ENCODE measurements around the gene KCNH4.
A peak's percentile ranks its signal among the peaks of the same experiment; 100 is the strongest.
"Not testable (repeated sequence)": the region's sequence is repeated elsewhere in the genome, so short reads cannot be mapped to it uniquely, and the experiment has no call there.

Gene KCNH4

DNA sequence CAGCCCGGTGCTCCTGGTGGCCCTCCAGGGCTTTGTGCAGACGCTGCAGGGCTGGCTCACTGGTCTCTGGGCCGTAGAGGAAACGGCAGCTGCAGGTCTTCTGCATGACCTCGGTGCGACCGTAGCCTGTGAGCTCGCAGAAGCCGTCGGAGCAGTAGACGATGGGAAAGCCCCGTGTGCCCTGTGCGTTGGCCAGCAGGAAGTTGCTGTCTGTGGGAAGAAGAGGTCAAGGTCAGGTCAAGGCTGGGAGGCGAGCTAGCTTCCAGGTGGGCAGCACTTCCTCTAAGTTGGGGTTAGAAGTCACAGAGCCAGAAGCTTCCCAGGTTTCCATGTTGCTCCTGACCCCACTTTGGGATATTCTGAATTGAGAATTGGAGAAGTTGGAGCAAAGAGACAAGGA lies 2.1 kb downstream of the KCNH4 start:
- peak in 1 of 2 donors; percentile 41 for DNase-seq

DNA sequence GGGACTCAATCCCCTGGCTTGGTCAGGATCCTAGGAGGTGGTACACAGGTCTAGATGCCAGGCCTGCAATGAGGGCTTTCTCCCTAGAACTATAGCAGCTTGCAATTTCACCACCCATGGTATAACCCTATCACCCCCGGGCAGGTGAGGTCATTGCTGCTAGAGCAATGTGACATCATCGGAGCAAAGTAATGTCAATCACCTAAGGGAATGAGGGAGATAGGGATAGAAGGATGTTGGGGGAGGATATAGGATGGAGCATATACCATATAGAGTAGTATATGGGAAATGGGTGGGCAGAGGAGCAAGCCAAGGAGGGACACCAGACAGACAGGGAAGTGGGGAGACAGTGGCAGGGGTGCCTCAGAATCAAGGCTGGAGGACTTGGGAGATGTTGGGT lies 3.3 kb downstream of the KCNH4 start:
- no peak for DNase-seq

DNA sequence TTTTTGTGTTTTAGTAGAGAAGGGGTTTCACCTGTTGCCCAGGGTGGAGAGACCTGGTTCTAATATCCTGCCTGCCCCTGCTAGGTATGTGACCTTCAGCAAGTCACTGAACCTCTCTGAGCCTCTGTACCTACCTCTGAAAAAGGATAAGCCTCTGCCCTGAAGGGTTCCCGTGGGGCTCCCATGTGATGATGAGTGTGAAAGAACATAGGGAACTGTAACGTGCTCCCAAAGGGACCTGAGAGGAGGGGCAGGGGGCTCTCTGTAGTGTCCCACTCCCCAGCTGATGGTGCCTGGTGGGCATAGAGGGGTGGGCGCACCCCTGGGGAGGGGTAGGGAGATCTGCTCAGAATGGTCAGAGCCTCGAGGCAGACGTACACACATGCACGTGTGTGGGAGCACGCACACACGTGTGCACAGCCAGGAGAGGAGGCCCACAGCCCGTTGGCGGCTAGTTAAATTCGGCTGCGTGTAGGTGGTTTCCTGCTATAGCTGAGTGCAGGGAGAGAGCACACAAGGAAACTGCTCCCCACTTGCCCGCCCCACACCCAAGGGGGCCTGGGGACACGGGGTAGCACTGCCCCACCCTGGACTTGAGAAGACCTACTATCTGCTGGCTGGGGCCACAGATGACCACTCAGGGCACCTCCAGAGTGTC lies 6.7 kb downstream of the KCNH4 start:
- DNase-seq: no peak

DNA sequence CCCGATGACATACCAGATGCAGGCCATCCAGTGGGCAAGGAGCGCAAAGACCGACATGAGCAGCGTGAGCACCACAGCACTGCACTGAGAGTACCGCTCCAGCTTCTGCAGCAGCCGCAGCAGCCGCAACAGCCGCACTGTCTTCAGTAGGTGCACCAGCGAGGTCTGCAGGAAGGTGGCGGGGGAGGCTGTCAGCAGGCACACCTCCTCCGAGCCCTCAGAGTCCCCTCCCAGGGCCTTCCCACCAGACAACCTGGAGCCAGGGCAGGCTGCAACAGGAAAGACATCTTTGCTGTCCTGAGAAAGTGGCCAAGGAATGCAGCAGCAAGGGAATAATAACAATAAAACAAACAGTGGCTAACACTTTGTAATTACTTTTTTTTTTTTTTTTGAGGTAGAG lies 9.1 kb downstream of the KCNH4 start:
- no peak for DNase-seq

DNA sequence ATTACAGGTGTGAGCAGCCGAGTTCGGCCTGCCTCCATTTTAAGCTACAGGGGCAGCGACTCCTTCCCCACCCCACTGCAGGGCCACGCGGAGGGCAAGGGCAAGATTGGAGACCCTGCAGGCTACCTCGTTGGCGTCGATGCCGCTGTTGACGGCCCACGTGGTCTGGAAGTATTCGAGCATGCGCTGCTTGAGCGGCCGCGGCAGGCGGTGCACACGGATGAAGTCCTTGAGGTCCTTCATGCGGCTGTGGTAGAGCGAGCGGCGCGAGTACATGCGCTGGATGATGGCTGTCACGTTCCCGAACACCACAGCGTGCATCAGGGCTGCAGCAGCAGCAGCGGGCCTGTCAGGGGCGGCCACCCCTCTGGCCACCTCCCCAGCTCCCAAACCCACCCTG lies 11.6 kb downstream of the KCNH4 start:
- no peak for DNase-seq

DNA sequence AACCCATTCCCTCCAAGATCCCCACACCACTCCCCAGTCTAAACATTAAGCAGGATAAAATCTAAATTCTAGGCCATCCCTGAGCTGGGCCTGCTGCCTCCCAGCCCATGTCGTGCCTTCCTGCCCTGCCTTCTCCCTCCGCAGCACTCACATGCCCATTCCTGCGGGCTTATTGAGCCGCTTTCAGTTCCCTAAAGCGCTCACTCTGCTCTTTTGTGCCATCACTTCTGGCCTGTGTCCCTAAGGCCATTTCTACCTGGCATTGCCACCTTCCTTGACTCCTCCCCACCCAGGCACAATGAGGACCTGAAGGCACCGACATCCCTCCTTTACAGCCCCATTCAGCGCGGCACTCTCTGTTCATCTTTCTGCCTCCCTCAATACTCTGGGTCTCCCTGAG lies 13.1 kb downstream of the KCNH4 start:
- DNase-seq: no peak

DNA sequence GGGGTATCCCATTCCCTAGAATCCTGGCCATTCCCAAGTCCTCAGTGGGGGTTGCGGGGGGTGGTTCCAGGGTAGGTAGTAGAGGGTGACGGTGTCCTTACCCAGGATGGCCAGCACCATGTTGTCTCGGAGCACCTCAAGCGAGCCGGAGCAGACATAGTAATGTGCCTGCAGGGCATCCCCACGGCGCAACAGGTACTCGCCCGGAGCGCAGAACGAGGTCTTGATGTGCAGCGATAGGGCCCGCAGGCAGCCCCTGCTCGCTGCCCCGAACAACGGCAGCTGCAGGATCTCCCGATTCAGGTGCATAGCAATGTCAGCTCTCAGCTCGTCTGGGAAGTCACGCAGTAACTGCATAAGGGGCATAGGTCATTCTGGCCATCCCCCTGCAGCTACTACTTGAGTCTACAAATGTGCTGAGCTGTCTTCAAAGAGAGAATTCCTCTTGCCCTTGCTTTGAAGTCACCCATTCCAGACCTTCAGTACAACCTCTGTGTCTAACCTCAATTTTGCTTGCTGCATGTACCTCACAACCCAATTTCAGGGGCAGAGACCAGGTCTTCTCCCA lies 14.7 kb downstream of the KCNH4 start:
- DNase-seq: no peak

DNA sequence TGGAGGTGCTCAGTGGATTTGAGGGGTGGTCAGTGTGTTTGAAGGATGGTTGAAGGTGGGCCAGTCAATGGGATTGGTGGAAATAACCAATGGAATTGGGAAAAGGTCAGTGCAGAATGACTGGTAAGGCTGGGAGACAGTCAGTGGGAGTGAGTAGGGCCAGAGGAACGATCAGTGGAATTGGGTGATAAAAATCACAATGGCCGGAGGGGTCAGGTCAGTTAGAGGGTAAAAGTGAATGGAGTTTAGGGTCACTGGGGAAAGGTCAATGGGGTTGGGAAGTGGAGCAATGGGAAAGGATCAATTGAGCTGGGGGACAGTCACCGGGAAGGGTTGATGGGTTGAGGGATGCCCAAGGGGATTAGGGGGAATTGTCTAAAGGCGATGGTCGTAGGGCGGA lies 15.2 kb downstream of the KCNH4 start:
- DNase-seq: no peak

DNA sequence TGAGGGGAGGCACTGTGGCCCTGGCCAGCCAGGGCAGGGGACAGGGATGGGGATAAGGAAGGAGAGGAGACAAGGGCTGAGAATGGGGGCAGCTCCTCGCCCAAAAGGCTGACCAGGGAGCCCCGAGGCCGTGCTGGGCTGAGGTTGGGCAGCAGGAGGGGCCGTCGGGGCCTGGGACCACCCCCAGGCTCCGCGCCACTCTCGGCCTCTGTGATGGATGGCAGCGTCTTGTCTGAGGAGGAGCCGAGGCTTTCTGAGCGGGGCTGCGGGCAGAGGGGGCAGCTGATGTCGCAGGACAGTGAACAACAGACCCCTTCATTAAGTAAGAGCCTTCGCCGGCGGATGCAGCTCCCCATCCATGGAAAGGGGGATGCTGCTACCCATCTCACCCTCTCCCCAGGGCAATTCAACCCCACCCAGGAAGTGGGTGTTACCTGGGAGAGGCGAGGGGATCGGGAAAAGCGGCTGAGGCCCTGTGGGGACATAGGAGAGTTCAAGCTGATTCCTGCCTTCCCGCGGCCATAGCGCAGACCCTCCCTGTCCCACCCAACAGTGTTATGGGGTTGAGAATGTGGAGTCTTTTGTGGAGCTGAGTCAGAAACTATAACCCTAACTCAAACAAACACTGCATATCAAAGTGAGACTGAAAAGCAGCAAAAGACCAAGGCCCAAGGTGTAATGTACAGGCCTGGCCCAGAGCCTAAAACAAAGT lies 17.1 kb downstream of the KCNH4 start:
- no peak for DNase-seq

DNA sequence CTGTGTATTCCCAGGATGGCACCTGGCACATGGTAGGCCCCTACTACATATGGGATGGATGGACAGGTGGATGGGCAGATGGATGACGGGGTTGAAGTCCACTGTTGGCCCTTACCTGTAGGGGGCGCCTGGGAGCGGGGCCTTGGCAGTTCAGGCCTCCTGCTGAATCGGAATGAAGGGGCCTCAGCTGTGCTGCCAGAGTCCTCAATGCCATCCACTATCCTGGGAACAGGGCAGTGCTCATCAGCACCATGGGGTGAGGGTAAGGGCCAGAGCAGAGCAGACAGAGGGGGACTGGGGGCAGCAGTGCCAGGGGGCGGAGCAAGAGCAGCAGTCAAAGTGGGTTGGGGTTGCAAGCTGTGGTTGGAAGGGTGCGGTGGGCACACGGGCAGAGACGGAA lies 17.8 kb downstream of the KCNH4 start:
- DNase-seq: peak; percentile 23 to 31

DNA sequence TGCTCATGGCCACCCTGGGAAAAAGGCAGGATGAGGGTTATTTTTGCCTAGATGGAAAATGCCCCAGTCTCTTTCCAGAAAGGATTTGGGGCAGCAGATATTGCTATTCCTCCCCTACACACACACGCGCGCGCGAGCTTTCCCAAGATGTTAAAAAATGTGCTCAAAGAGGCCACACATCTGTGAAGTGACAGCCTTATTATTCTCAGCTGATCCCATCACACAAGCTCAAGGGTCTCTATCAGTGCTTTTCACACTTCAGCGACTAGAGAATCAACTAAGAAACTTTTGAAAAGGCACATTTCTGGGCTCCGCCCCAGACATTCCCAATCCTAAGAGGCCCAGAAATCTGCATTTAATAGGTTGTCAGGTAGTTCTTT lies 20.4 kb downstream of the KCNH4 start:
- DNase-seq: no peak

DNA sequence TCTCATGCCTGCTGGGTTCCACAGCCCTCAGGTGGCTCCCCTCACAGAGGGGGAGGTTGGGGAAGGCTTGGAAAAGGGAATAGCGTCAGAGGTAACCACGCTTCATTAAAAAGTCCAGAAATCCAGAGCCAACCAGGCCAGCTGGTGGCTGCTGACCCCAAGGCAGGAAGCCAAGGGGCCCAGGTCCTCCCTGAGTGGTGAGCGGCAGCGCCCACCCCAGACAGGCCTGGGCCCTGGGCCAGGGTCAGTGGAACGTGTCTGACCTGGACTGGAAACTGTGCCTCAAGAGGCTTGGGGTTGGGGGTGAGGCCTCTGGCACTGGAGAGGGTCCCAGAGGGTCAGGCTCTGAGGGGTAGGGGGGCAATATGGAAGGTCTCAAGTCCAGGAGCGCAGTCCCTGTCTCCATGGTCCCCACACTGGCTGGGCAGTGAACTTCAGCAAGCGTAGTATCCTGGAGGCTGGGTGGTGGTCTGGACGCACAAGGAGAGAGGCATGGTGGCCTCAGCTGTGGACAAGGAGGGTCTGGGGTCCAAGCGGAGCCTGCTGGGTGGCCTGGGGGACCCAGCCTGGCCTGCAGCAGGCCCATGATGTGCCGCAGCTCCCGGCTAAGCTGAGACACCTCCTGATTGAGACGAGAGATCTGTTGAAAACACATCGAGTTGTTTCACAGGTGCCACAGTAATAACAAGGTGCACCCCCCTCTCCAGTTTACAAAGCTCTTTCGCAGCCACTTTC lies 21.0 kb downstream of the KCNH4 start:
- no peak for DNase-seq

DNA sequence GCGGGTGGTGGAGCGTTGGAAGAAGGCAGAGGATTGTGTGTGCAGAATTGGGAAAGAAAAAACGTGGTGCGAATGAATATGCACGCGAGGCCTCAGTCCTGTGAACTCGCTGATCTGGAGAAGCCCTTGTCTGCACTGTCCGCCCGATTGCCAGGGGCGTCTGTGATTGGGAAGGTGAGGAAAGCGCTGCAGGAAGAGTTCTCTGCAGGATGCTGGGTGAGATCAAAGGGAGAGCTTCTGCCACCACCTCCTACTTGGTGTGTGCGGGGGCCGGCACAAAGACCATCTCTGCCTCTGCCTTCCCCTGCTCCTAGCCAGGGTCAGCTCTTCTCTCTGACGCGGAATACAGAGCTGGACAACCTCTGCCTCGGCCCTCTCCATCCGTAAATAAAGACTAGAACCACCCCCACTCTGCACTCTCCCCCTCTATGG lies 25.3 kb downstream of the KCNH4 start:
- DNase-seq: no peak

DNA sequence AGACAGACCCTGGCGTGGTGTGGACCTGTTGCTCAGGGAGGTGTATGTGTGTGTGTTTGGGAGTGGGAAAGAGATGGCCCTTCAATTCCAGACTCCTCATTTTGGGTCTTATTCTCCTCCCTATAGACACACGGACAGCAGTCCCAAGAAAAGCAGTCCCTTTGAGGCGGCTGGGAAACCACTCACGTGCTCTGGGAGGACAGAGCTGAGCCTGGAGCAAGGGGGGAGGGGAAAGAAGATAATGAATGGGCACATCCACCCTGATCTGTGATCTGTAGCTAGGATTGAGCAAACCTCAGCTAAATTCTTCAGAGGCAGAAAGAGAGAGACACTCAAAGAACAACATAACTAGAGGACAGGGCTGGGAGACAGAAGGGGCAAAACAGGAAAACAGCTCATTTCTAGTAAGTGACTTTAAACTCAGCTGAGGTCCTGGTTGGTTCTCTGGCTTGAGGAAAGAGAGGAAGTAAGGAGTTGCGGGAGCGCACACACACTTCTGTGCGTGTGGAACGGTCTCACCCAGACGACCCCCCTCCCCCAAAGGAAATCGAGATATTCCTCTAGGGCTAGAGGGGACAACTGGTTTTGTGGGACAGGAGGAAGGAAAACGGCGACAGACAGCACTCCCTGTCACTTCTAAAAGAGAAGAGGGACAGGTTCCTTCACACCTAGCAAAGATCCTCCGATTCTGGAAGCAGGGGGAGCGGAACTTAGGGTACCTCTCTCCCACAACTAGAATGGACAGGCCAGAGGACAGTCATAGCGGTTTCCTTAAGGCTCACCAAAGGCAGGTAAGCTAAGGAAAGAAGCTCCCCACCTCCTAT lies 26.8 kb downstream of the KCNH4 start:
- no peak for DNase-seq

DNA sequence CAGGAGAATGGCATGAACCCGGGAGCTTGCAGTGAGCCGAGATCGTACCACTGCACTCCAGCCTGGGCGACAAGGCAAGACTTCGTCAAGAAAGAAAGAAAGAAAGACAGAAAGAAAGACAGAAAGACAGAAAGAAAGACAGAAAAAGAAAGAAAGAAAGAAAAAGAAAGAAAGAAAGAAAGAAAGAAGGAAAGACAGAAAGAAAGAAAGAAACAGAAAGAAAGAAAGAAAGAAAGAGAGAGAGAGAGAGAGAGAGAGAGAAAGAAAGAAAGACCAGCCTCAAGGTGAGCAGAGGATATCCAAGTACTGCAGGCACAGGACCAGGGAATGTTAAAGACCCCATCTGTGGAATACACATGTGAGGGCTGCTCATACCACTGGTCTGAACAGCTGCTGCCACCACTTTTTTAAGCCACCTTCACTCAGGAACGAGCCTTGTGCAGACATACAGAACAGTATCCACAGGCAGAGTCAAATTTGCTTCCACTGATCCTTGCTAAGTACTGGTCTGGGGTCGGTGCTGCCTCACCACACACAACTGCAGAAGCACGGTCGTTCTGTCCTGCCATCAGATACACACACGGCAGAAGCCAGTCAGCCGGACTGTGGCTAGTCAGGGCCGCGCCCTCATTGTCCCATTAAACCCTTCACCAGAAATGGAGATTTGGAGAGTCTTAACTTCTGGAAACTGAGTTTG lies 33.9 kb downstream of the KCNH4 start:
- no peak for DNase-seq

DNA sequence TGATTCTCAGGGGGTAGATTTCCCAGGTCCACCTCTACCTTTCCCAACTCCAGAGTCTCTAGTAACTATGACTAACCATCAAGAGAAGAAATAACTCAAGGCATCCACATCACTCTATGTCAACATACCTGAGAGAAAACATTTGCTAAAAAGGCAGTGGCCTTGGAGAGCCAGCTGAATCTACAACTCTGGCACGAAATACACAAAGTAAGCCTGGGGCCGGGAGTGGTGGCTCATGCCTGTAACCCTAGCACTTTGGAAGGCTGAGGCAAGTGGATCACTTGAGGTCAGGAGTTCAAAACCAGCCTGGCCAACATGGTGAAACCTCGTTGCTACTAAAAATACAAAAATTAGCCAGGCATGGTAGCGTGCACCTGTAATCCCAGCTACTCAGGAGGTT lies 37.8 kb downstream of the KCNH4 start:
- DNase-seq: not testable (repeated sequence)

DNA sequence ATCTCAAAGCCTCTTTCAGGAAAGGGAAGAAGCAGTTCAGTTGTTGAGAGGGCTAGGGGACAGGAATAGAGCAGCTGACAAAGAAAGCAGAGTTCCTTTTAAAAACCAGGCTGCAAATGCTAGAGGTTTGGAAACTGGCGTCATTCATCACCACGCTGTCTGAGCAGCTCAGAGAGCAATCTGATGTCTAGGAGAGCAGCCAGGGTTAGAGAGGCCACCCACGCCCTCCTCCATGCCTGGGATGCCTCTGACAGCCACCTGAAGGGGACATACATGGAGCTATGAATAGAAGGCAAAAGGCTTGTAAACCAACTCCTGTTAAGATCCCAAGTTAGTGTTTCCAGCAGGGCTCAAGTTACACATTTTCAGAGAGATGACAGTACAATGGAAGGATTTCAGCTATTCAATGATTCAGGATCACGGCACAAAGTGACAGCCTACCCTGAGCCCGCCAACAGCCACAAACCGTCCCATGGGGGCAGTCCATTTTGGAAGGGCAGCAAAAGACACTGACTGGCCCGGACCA lies 38.5 kb downstream of the KCNH4 start:
- no peak for DNase-seq

DNA sequence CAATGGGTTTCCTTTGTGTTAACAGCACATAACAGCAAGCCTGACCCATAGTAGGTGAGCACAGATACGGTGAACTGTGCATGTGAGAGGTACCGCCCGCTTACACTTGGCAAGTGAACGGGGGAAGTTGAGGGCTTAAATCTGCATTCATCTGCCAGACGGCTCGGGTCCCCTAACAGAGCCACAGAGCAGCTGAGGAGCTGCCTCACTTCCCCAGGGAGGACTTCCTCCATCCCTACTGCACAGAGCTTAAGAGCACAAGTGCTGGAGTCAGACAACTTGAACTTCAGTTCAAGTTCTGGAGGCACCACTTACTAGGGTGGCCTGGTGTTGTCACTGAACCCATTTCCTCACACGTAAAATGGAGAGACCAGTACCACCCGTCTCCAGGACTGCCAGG lies 39.6 kb downstream of the KCNH4 start:
- no peak for DNase-seq

DNA sequence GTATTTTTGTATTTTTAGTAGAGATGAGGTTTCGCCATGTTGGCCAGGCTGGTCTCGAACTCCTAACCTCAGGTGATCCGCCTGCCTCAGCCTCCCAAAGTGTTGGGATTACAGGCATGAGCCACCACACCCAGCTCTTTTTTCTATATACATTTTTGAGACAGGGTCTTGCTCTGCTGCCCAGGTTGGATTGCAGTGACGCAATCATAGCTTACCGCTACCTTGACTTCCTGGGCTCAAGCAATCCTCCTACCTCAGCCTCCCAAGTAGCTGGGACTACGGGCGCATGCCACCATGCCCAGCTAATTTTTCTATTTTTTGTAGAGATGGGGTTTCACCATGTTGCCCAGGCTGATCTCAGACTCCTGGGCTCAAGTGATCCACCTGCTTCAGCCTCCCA lies 40.3 kb downstream of the KCNH4 start:
- not testable (repeated sequence) for DNase-seq

DNA sequence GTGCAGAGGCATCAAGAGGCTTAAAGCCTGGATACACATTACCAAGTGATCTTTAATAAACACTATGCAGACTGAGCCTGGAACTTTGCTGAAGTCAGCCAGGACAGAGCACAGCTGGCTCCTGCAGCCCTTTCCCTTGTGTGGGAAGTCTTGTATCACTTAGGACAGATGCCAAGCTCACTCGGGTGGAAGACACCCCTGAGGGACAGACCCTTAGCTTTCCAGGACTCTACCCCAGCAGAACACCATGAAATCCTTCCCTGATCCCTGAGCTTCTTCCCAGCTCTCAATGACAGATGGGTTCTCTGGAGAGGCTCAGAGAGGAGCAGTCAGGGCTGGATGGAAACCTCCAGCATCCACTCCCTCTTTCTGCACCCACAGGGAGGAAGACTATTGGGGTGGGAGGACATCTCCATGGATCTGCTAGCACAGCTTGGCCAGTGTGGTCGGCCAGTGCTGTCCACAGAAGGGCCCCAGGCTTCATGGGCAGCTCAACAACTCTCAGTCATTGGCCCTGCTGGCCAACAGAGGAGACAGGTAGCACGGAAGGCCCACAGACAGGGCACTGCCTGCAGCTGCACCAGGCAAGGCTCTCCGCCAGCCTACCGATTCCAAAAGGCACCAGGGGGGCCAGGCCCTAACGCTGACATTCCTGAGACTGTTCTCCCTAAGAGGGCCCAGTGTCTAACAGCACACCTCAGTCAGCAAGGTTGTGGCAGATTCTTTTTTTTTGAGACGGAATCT lies 42.0 kb downstream of the KCNH4 start:
- no peak for DNase-seq

DNA sequence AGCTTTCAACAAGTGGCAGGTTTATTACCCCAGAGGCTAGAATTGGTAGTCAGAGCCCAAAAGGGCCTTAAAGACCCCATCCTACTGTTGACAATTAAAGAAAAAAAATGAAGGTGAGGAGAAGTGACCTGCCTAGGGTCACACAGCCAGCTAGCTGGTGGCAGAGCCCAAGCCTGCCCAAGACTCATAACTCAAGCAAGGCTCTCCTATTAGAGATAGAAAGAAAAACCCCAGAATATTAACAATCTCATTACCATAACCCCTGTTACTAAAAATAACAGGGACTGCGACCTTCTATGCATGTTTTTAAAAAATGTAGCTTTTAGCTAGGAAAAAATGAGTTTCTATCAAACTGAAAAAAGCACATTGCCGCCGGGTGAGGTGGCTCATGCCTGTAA lies 44.3 kb downstream of the KCNH4 start:
- DNase-seq: no peak

Measured in activated CD4-positive, alpha-beta T cell treated with anti-CD3 and anti-CD28 coated beads for 4 hours (primary cell).